Cortex of kidney (tissue), 1 donor: Measurements from ENCODE around the gene SYNC.
"Not testable (repeated sequence)": the region's sequence is repeated elsewhere in the genome, so short reads cannot be mapped to it uniquely, and the experiment has no call there.

Experiments
- DNase-seq: peaks from one replicate; lab custom pipeline; 2025; lab: John Stamatoyannopoulos, UW

Gene SYNC

DNA sequence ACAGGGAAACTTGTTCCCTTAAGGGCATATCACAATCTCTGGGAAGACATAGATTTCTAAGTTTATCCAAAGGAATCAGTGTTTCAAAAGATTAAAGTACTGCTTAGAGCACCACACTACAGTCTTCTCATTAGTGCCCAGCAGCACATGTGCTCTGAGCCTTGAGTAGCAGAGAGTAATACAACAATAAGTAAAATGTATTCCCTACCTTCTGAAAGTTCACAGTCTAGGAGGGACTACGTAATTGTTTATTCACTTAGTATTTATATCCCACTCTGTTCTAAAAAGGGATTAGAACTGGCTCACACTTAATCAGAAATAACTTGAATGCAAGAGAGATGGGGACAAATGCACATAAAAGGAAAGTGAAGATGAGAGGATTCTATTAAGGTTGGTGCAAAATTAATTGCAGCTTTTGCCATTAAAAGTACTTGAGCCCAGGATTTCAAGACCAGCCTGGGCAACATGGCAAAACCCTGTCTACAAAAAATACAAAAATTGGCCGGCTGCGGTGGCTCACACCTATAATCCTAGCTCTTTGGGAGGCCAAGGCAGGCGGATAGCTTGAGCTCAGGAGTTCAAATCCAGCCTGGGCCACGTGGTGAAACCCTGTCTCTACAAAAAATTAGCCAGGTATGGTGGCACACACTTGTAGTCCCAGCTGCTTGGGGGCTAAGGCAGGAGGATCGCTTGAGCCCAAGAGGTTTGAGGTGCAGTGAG is 9.0 kb downstream of the SYNC start:
- no peak for DNase-seq

DNA sequence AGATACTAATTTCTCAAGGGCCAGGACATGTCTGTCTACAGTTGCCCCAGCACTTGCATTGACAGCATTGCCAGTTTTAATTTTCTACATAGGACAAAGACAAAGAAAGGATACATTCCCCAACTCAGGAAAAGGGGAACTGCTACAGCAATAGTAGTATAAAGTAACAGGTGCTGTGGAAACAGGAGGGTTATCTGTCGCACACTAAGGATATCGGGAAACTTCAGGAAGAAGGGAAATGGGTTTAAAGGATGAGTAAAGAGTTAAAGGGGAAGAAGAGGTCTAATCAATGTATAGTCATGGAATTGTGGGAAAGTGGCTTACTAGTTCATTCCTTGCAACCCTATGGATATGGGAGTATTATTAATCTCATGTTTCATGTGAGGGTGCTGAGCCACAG is 16.2 kb downstream of the SYNC start:
- DNase-seq: no peak

DNA sequence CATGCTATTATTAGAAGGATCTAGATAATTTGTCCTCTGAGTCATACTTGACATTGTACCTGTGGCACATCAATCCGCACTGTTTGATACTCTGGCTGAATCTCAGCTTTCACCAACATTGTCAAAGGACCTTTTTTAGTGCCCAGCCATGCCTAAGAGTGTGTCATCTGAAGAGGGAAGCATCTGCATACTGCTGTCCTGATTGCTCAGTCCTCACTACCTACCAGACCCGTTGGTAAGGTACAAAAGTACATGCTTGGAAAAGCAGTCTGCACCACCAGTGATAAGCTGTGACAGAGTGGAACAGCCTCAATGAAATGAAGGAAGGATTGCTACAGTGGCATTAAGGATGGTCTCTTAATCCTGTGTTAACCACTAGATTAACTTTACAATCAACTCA is 17.1 kb downstream of the SYNC start:
- DNase-seq: no peak

DNA sequence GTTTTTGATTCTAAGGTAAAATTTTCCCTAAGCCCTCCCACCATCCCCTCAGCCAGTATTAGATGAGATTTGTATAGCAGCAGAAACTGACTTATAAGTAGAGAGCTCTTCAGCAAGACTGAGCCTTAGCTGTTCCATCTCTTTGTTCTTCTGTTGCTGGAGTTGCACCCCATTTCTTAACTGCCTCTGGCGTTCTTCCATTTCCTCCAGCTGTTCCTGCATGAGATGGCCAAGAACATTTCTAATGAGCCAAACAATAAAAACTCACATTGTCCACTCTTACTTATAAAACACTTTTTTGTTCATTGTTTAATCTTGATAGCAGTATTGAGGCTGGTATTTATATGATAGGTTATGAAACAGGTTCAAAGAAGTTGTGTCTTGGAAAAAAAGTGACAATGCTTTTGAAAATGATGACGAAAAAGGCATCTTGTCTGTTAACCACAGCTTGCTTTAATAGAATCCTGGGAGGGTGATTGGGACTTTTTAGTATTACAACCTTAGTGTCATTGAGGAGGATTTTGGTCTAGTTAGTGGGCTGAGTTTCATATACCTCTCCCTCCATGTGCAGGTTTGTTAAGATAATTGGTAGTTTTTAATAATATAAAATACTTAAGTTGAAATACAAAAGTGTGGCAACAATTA is 18.3 kb downstream of the SYNC start:
- DNase-seq: no peak

DNA sequence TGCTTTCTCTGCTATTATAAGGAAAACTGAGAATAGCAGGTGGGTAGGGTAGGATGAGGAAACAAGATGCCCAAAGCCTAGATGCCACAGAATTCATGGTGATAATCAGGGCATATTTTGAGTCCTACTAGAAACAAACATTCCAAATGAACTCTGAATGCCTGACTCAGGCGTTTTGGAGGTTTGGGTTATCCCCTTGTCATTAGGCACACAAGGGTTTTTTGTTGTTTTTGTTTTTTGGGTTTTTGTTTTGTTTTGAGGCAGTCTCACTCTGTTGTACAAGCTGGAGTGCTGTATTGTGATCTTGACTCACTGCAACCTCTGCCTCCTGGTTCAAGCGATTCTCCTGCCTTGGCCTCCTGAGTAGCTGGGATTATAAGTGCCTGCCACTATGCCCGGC is 19.2 kb downstream of the SYNC start:
- DNase-seq: no peak

DNA sequence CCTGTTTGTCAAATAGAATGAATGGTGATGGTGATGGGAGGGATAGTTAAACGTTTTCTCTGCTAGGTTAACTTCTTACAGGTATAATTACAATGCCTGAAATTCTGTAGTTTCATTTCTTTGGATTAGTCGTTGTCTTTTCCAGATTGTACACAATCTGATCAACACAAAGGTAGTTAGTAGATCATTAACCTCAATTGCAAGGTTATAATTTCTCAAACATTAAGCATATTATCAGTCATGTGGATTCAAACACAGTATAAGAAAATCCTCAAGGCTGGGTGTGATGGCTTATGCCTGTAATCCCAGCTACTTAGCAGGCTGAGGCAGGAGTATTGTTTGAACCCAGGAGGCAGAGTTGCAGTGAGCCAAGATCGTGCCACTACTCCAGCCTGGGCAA is 20.6 kb downstream of the SYNC start:
- DNase-seq: no peak

DNA sequence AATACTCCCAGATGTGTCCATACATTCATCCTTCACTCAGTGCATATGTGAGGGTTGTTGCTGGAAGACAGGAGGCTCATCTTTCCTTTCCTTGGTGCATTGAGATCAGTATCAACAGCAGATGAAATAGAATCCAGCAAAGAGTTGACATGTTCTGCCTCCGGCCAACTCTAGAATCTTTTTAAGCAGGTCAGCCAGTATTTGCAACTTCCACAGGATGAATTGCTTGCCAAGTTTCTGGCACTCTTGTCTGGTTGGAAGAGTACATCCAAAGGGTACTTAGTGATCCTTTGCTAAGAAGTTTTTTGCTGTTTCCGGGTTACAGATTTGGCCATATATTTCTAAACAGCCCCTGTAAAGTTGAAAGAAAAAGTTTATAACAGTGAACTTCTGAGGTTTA is 21.1 kb downstream of the SYNC start:
- DNase-seq: no peak

DNA sequence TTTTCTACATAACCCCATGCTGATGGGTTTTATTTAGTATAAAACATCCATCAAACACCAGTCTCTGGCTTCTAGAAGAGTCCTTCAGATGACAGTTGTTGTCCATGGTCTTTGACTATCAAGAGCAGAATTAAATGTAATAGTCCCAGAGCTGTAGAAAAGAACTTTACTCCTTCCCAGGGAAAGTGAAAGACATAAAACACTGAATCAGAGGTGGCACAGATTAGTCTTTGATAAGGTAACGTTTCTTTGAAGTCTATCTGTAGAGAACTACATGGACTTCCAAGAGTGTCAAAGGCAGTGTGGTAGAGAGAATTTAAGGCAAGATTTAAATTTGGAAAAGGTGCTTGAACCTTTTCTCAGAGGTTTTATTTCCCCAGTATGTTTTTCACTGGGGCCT is 21.9 kb downstream of the SYNC start:
- DNase-seq: no peak

DNA sequence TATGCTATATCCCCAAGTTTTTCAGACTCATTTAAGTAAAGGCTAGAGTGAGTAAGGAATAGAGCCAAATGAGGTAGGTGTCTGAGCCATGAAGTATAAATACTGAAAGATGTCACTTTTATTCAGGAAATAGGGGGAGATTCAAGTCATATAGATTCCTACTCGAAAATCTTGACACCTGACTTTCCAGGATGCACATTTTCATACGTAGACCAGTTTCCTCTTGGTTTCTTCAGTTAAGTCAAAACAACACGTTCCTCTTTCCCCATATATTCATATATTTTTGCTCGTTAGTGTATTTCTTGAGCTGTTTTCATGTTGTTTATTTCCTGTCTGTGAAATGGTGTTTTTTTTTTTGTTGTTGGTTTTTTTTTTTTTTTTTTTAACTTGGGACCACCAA is 22.6 kb downstream of the SYNC start:
- DNase-seq: not testable (repeated sequence)

DNA sequence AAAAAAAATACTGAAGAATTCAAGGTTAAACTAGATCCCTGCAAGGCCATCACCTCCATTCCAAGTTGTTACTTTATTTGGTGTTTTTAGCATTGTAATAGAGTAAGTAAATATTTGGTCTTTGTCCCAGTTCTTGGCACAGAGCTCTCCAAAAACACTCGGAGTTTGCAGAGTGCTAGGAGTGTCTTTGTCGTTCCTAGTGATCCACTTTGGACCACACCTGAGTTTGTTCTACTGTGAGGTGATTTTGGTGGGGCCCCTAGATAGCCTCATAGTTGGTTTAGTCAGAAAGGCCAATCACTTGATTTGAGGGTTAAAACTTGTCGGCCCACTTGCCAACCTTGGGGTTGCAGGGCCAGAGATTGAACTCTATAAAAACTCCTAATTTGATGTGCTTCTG is 25.6 kb downstream of the SYNC start:
- DNase-seq: no peak

DNA sequence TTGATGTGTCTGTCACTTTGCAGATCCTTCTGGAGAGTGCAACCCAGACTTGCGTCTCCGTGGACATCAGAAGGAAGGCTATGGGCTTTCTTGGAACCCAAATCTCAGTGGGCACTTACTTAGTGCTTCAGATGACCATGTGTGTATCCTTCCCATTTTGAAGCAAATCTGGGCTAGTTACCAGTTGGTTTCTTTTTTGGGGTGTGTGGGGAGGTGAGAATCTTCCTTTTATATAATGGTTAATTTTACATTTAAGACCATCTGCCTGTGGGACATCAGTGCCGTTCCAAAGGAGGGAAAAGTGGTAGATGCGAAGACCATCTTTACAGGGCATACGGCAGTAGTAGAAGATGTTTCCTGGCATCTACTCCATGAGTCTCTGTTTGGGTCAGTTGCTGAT is 33.9 kb downstream of the SYNC start:
- not testable (repeated sequence) for DNase-seq

DNA sequence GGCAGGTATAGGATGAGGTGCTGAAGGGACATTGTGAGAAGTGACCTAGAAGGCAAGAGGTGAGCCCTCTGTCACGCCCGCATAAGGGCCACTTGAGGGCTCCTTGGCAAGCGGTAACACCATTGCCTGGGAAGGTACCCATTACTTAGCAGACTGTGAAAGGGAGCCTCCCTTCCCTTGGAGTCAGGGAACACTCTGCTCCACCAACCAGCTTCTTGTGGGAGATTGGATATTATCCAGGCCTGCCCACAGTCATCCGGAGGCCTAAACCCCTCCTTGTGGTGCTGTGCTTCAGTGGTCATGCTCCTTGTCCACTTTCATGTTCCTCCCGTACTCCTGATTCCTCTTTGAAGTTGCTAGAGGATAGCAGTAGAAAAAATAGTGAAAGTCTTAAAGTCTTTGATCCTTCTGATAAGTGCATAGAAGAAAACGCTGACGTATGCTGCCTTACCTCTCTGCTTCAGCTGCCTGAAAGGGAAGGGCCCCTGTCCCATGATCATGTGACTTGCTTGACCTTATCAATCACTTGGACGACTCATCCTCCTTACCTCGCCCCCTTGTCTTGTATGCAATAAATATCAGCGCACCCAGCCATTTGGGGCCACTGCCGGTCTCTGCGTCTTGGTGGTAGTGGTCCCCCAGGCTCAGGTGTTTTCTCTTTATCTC is 35.5 kb downstream of the SYNC start:
- DNase-seq: no peak

DNA sequence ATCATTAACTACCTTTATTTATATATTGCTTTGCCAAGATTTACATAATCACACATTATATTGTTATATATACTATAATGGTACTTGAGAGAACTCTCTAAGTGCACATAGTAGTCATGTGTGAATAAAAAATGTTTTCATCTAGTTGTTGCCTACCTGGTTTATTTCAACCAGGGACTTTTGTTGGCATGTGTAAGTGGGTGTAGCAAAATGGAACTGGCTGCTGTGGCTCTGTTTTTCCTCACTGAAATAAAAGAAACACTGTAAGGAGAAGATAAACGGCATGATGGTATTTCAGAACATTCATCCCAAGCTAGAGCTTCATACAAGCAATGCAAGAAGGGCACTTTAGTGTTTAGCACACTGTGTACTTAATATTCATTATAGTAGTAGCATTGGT is 36.7 kb downstream of the SYNC start:
- DNase-seq: no peak

DNA sequence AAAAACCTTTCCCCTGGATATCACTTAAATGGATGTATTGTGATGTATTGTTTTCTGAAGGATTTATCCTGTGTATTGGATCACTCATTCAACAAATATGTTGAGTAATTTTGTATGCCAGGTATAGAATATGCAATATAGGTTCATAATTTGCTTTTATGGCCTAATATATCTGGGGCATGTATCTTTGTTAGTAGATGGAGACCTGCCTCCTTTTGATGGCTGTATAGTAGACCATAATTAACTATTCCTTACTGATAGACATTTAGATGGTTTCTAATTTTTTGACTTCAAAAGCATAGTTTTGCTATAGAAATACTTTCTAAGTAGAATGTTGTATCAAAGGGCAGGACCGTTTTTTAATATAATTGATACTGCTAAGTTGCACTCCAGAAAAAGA is 43.0 kb downstream of the SYNC start:
- no peak for DNase-seq

DNA sequence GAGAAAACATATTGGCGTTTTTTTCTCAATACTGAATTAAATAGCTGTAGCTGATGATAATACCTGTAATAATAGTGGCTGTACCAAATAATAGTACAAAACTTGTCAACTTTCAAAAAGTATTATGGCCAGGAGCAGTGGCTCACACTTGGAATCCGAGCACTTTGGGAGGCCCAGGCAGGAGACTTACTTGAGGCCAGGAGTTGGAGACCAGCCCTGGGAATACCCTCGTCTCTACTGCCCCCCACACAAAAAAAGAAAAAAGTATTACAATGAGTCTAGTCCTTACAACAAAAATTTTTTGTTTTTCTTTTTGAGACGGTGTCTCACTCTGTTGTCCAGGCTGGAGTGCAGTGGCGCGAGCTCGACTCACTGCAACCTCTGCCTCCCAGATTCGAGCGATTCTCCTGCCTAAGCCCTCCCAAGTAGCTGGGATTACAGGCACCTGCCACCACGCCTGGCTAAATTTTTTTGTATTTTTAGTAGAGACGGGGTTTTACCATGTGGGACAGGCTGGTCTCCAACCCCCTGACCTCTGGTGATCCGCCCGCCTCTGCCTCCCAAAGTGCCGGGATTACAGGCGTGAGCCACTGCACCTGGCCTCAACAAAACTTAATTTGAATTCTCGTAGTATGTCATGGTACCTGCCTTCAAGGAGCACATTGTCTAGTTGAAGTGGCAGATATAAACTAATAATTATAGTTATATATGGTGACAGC is 50.2 kb downstream of the SYNC start:
- DNase-seq: no peak

DNA sequence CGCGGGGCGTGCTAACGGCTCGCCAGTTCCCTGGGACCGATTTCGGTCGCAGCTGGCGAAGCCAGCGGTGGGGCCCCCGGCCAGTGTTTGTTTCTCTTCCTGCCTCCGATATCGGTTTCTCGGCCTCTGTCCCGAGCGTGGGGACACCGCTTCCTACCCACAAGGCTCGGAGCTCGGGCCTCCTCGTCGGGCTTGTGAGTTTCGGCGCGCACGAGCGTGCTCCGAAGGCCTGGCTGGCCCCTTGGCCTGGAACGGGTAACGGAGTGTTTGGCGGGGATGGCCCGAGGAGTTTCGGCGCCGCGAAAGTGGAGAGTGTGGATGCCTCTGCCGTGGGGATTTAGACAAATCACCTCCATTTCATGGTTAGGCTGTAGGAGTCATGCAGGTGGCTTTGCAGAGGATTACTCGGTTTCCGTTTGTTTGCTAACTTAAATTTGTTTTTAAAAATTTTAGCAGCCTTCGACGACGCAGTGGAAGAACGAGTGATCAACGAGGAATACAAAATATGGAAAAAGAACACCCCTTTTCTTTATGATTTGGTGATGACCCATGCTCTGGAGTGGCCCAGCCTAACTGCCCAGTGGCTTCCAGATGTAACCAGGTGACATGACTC is 51.0 kb downstream of the SYNC start:
- DNase-seq: no peak

DNA sequence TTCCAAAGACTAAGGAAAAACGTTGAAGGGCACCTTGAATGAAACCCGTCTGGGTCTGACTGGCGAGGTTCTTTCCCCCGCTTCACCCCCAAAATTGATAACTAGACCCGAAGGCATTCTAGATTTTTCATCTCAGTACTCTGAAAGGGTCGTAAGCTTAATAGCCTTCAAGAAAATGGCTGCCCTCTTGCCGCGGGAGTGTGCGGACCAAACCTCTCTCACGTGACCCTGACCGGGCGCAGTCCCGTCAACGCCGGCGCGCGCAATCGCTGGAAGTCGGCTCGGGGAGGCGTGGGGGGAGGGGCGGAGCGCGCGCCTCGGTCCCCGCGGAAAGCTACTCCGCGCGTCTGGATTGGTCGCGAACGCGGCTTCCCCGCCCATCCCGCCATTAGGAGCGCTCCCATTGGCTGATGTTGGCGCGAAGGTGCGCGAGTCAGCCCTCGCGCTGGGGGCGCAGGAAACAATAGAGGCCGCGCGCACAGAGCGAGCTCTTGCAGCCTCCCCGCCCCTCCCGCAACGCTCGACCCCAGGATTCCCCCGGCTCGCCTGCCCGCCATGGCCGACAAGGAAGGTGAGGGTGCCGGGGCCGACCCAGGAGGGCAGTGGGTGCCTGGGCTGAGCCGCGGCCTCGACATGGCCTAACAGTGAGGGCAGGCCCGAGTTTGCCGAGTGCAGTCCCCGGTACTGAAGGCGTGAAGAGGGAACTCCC is 51.7 kb downstream of the SYNC start, which contains the start of gene RBBP4:
Gene RBBP4 (plus strand): TSS at position 457 of the 709 bp plus-strand sequence. CDS start 99 bp downstream, at position 556.
- DNase-seq: peak; percentile 98

DNA sequence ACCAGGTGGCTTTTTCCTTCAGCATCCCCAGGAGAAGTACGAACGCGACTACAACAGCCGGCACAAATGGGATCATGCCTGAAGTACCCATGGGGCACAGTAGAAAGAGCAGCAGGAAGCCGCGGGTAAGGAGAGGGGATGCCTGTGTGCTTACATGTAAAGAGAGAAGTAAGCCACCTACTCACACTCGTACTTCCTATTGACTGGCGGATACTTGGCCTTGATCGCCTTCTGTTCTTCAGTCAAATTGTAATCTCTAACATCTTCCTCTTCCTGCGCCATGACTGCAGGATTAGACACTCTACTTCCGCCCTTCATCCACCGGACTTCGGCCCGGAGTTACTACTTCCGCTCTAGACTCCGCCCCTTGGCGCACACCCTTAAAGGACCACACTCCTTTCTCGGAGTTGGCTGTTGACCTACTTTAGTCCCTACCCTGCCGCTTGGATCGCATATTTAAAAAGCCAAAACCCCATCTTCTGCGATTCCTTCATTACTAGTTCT is 52.3 kb downstream of the SYNC start, which contains the start of gene ZBTB8OS:
Gene ZBTB8OS (minus strand): TSS at position 303 of the 504 bp plus-strand sequence. CDS start 21 bp downstream, at position 282.
- no peak for DNase-seq

DNA sequence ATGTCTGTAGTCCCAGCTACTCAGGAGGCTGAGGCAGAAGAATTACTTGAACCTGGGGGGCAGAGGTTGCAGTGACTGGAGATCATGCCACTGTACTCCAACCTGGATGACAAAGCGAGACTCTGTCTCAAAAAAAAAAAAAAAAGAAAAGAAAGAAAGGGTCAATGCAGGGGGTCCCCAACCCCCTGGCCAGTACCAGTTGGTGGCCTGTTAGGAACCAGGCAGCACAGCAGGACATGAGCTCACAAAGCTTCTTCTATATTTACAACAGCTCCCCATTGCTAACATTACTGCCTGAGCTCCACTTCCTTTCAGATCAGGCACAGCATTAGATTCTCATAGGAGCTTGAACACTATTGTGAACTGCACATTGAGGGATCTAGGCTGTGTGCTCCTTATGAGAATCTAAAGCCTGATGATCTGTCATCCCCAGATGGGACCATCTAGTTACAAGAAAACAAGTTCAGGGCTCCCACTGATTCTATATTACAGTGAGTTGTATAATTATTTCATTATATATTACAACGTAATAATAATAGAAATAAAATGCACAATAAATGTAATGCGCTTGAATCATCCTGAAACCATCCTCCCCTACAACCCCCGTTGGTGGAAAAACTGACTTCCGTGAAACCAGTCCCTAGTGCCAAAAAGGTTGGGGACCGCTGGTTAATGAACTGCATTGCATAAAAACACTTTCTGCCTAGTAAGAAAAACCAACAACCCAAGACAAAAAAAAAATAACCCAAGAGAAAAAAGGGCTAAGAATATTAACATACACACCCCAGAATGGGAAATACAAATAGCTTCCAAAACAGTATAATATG is 55.0 kb downstream of the SYNC start:
- DNase-seq: no peak

DNA sequence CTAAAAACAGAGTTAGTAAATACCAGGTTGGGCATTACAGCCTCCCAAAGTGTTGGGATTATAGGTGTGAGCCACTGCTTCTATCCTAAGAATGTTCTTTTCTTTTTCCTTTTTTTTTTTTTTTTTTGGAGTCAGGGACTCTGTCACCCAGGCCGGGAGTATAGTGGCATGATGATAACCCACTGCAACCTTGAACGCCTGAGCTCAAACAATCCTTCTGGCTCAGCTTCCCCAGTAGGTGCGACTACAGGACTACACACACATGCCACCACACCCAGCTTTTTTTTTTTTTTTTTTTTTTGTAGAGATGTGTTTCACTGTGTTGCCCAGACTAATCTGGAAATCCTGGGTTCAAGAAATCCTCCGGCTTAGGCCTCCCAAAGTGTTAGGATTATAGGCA is 58.1 kb downstream of the SYNC start:
- no peak for DNase-seq
